Smooth muscle cell of bladder (primary cell): ENCODE measurements around the gene SLC27A5. TPM values are rescaled to one million over a fixed set of nuclear protein-coding genes. Genes with fewer than 3 reads are reported as not detected.

Source experiments
- total RNA-seq: library from RNA; depleted of rRNA; stranded (reverse); fragments of >200 nt; gene quantifications from 2 replicates; pipeline ENCODE4 v1.2.3, GENCODE V29; 2014

The SLC27A5 gene, protein sequence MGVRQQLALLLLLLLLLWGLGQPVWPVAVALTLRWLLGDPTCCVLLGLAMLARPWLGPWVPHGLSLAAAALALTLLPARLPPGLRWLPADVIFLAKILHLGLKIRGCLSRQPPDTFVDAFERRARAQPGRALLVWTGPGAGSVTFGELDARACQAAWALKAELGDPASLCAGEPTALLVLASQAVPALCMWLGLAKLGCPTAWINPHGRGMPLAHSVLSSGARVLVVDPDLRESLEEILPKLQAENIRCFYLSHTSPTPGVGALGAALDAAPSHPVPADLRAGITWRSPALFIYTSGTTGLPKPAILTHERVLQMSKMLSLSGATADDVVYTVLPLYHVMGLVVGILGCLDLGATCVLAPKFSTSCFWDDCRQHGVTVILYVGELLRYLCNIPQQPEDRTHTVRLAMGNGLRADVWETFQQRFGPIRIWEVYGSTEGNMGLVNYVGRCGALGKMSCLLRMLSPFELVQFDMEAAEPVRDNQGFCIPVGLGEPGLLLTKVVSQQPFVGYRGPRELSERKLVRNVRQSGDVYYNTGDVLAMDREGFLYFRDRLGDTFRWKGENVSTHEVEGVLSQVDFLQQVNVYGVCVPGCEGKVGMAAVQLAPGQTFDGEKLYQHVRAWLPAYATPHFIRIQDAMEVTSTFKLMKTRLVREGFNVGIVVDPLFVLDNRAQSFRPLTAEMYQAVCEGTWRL
- 8.3 and 12.4 TPM in 2 replicates for total RNA-seq

DNA sequence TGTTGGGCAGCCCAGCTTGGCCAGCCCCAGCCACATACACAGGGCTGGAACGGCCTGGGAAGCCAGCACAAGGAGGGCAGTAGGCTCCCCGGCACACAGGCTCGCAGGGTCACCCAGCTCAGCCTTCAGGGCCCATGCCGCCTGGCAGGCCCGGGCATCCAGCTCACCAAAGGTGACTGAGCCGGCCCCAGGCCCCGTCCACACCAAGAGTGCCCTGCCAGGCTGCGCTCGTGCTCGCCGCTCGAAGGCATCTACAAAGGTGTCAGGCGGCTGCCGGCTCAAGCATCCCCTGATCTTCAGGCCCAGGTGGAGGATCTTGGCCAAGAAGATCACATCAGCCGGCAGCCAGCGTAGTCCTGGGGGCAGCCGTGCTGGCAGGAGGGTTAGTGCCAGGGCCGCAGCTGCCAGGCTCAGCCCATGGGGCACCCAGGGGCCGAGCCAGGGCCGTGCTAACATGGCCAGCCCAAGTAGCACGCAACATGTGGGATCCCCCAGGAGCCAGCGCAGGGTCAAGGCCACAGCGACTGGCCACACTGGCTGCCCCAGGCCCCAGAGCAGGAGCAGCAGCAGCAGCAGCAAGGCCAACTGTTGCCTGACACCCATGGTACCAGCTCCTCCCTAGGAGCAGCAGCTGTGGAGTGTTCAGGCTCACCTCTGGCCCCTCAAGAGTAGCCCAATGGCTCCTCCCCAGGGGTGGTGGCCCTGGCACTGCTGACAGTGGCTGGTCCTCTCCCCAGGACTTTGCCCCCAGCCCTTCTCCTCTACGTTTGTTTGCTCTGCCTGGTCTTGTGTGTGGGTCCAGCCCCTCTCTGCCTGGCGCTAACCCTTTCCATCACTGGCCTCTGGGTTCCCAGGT, at the start of gene SLC27A5:
TSS of gene SLC27A5 (minus strand) at position 640 of the 856 bp plus-strand sequence. CDS start at position 603, 37 bp downstream.

DNA sequence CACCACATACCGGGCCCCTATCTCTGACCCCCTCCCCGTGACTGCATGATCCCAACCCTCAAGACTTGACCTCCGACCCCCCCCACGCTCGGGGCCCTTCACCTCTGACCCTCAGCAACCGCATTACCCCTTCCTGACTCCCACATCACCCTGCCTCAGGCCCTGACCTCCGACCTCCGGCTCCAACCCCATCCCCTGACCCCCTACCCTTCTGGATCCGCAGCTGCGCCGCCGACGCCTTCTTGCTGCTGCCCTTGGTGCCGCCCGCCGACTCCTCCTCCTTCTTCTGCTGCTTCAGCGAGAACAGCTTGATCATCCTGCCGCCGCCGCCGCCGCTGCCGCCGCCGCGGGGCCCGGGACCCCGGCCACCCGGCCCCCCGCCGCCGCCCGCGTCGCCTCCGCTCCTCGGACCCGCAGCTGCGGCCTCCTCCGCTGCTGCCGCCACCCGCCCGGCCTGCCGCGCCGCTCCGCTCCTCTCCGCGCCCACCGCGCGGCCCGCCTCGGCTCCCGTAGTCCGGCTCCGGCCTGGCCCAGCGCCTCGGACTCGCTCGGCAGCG, 46.4 kb upstream of the SLC27A5 start, which contains the start of gene UBE2M:
TSS of gene UBE2M (minus strand) at position 546 of the 557 bp plus-strand sequence. CDS start at position 316, 230 bp downstream.

DNA sequence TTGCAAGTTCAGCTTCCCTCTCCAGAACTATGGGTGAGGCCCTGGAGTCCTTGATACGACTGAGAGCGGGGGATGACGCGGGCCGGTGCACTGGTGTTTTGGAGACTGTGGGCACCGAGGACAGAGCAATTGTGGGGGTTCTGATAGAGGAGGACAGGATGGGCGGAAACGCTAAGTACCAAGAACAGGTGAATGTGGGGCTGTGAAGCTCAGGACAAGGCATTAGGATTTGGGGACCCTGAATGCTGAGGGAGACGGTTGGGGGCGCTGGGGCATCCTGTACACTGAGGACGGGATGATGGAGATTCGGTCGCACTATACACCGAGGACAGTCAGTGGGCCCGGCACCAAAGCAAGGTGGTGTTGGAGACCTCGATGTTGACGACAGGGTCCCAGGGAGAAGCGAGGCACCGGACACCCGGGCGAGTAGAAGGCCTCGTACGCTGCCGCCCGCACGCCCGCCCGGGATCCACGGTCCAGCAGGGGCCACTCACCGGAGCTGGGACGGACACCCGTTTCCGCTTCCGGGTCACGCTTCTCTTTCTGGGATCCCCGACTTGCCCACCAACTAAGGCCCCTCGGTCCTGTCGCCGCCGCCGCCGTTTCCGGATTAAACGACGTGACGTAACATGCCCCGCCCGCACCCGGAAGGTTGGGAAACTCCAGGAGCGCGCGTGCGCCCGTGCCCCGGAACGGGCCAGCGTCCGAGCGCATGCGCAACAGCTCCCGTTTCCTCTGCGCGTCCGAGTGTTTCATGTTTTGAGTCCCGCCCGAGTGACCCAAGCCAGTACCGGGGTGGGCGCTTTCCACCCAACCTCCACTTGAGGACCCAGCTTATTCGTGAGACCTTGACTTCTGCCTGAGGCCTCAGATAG, 42.9 kb upstream of the SLC27A5 start, which contains the start of gene CHMP2A:
TSS of gene CHMP2A (minus strand) at position 612 of the 875 bp plus-strand sequence. CDS start 893 bp downstream, outside the sequence.

DNA sequence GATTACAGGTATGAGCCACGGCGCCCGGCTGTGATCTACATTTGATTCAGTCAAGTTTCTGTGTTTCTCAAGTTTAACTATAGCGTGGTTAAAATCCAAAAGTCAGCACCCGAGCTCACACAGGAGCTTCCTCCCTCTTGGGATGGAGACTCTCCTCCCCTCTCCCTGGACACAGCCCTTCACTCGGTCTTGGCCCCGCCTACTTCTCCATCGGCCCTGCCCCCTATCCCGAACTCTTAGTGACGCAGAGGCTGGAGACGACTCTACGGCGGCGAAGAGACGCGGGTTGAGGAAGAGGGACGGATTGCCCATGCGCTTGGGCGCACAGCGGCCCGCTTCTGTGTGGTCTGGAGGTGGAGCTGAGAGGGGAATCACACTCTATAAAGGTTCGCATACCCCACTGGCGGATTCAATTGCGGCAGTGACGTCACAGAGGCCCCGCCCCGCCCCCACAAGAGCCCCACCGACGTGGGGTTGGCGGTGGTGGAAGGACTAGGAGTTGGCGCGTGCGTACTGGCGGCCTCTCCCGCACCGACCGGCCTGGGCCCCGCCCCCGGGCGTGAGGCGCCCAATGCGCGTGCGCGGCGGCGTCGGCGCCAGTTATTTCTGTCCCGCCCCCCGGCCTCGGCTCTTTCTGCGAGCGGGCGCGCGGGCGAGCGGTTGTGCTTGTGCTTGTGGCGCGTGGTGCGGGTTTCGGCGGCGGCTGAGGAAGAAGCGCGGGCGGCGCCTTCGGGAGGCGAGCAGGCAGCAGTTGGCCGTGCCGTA, 32.2 kb upstream of the SLC27A5 start, which contains the start of gene TRIM28:
TSS of gene TRIM28 (plus strand) at position 239 of the 765 bp plus-strand sequence. CDS start 694 bp downstream, outside the sequence.

DNA sequence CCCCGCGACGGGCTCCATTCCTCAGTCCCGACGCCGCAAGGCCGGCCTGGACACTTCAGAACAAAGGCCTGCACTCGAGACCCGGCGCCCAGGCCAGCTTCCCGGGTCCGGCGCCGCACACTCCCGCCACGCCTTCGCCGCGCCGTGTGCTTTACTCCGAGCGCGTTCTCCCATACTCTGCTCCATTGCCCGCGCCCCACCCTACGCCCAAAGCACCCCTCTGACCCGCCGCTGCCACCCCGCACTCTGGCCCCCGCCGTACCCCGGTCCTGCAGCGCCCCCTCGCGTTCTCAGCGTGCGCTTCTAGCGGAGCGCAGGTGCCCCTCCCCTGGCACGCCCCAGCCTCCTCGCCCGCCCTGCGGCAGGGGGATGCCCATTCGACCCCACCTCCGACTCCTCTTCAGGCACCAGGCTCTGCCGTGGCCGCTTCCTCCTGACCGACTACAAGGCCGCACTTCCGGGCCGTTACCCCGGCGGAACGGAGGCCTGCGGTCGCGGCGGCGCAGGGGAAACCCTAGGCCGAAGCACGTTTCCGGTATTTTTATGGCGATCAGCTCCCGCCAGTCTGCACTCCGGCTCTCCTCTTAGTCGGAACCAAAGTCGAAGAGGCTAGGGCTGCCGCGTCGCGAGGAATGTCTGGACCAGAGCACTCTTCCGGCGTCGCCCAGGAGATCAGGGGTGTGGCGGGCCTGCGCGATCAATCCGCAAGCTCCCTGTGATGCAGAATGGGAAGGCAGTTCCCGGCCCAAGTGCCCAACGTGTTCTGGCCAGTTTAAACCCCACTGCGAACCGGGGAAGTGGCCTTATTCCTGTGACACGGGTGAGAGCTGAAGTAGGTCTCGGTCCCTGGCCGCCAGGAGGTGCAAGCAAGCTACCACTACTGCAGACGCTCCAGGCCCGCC, 7.8 kb upstream of the SLC27A5 start, which contains the start of gene ZBTB45:
TSS of gene ZBTB45 (minus strand) at position 456 of the 902 bp plus-strand sequence. CDS start 2,137 bp downstream, outside the sequence.

DNA sequence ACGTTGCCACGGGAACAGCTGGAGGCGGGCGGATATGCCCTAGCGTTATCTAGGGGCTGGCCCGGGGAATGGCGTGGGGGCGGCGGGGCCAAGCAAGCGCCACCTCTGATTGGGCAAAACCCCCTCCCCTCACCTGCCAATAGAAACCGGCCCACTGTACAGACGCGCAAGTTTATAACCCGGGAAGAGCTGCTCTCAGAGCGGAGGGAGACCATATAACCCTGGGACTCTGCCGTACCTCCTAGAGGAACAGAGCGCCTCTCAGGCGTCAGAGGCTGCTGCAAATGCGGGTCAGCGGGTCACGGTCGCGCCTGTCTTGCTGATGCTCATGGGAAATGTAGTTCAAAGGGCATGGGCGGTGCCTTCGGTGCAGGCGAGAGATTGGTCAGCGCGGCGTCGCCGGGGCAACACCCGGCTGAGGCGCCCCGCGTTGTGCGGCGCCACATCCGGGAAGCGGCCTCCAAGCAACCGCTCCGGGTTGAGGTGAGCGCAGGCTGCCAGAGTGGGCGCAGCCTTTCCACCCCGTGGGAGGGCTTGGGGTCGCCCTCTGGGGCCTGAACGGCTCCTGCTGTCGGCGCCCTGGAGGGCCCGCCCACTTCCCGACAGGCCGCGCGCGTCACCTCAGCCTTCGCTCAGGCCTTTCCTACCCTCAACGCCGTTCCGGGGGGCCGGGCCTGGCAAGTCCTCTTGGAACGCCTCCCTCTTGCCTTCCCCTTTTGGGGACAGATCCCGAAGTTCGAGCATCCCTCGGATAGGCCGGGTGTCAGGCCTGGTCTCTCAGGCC, 35.9 kb downstream of the SLC27A5 start, which contains the start of gene ZNF446:
TSS of gene ZNF446 (plus strand) at position 639 of the 784 bp plus-strand sequence. CDS start 867 bp downstream, outside the sequence.

DNA sequence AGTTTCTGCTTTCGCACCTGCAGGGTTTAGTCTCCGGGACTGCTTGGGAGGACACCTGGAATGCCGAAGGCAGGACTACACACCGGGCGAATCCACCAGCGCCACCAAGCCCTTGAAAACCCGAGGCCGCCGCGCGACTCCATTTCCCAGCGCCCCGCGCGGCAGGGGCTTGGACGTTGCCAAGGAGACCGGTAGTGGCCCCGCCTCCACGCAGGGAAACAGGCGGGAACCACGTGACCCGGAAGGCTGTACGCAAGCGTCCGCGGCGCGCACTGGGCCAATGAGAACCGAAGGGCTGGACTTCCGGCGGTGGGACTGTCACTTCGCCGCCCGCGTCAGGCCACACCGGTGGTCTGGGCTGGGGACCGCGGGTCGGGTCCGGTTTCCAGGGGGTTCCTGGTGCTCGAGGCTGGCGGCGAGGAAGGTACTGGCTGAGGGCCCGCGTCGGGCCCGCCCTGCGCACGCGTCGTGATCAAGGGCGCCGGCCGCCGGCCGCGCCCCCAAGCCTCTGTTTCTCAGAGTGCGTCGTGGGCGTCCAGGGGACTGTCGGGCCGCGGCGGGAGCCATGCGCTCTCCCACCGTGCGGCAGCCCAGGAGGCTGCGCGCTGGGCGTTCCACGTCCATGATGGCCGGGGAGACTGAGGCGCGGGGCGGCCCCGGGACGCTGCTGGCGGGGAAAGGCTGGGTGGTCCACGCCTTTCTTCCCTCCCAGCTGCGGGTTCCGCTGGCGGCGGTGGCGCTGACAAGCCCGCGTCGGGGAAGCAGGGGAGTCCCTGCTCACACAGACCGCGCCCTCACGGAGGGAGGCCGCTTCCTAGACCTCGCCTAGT, 44.8 kb downstream of the SLC27A5 start, which contains the start of gene ZNF324:
TSS of gene ZNF324 (plus strand) at position 321 of the 830 bp plus-strand sequence. CDS start 2,106 bp downstream, outside the sequence.

DNA sequence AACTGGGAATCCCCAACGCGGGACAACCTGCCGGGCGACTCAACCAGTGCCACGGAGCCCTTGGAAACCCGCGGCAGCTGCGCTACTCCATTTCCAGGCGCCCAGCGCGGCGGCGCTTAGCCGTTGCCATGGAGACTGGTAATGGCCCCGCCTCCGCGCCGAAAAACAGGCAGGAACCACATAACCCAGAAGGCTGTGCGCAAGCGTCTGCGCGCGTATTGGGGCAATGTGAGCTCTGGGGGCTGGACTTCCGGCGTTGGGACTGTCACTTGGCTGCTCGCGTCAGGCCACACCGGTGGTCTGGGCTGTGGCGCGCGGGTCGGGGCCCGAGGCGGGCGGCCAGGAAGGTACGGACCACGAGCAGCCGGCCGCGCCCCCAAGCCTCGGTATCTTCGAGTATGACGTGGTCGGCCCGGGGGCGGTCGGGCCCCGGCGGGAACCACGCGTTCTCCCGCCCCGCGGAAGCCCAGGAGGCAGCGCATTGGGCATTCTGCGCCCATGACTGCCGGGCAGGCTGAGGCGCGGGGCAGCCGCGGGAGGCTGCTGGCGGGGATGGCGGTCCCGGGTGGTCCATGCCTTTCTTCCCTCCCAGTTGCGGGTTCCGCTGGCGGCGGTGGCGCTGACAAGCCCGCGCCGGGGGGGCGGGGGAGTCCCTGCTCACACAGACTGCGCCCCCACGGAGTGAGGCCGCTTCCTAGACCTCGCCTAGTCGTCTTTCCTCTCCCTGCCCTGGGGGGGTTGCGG, 60.3 kb downstream of the SLC27A5 start, which contains the start of gene ZNF324B:
TSS of gene ZNF324B (plus strand) at position 265 of the 744 bp plus-strand sequence. CDS start 2,080 bp downstream, outside the sequence.

Other genes starting within 250 kb of the SLC27A5 start
- gene ZNF8, start 233.0 kb downstream of the SLC27A5 start, total RNA-seq: 3.0 and 3.1 TPM in 2 replicates
- 20.2 and 24.7 TPM in 2 replicates for gene ERVK3-1, start 206.6 kb downstream of the SLC27A5 start, total RNA-seq
- 1.4 and 2.1 TPM in 2 replicates for gene ZSCAN22, start 185.0 kb downstream of the SLC27A5 start, total RNA-seq
- 8.7 and 12.5 TPM in 2 replicates for gene A1BG, start 158.5 kb downstream of the SLC27A5 start, total RNA-seq
- 0.57 and 0.83 TPM in 2 replicates for gene ZNF497, start 149.2 kb downstream of the SLC27A5 start, total RNA-seq
- 1.4 and 1.5 TPM in 2 replicates for gene ZNF837, start 131.0 kb downstream of the SLC27A5 start, total RNA-seq
- 3,351 and 3,927 TPM in 2 replicates for gene RPS5, start 124.7 kb downstream of the SLC27A5 start, total RNA-seq
- gene RNF225, start 116.3 kb downstream of the SLC27A5 start, total RNA-seq: not detected in 2 replicates
- gene ZNF584, start 103.3 kb downstream of the SLC27A5 start, total RNA-seq: 12.7 and 17.3 TPM in 2 replicates
- 7.4 and 9.7 TPM in 2 replicates for gene ZNF132, start 71.8 kb downstream of the SLC27A5 start, total RNA-seq
- 8.0 and 9.2 TPM in 2 replicates for gene ZNF324B, start 60.4 kb downstream of the SLC27A5 start, total RNA-seq
- gene ZNF324, start 44.9 kb downstream of the SLC27A5 start, total RNA-seq: 8.2 and 10.4 TPM in 2 replicates
- 6.9 and 8.1 TPM in 2 replicates for gene ZNF446, start 35.6 kb downstream of the SLC27A5 start, total RNA-seq
- 4.1 and 6.2 TPM in 2 replicates for gene ZBTB45, start 7.8 kb upstream of the SLC27A5 start, total RNA-seq
- 313 and 363 TPM in 2 replicates for gene TRIM28, start 32.1 kb upstream of the SLC27A5 start, total RNA-seq
- gene CHMP2A, start 43.1 kb upstream of the SLC27A5 start, total RNA-seq: 179 and 219 TPM in 2 replicates
- 87.9 and 92.6 TPM in 2 replicates for gene UBE2M, start 46.6 kb upstream of the SLC27A5 start, total RNA-seq
- 10.7 and 14.2 TPM in 2 replicates for gene MZF1, start 61.3 kb upstream of the SLC27A5 start, total RNA-seq